Anterior cingulate cortex (tissue), 58 donors: Measurements from ENCODE around the gene NELFB.
A peak's percentile ranks its signal among the peaks of the same experiment; 100 is the strongest.

ENCODE experiments used
- DNase-seq, 58 donors: peaks; one replicate each; lab custom pipeline; 2025; lab: John Stamatoyannopoulos, UW

The NELFB gene

DNA sequence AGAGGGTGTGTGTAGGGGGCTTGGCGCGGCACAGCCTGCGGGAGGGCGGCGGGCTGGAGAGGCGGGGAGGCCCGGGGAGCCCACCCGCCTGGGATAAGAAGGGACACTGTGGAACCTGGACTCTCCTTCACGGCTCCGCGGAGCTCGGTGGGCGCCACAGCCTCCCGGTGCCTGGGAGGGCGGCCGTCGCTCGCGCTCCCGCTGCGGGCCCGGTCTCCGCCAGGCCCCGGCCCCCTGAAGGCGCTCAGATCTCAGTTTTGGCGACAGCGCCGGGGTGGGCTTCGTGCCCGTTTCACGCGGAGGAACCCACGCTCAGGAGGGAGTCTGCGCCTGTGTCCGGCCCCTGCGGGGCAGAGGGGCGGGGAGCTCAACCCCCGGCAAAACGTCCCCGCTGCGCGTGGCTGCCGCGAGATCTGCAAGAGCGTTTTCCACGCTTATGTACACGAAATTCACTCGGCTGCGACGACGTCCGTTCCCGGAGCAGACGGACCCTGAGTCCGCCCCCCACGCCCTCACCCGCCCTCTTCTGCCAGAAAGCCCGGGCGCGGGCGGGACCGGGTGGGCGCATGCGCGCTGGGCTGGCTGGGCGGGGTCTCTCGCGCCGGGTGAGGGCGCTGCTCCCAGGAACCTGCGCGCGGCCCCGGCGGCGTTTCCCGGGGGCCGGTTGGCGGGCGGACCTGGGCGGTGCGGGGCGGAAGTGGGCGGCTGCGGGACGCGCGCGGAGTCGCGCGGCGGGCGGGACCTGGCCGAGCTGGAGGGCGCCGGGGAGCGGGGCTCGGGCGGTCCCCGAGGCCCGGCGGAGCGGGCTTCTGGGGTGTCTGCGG, at the start of gene NELFB:
Gene NELFB, plus strand, starts transcription at position 704 of the 824 bp plus-strand sequence.
- DNase-seq, result peak; percentile 54 to 95 (median 89)

DNA sequence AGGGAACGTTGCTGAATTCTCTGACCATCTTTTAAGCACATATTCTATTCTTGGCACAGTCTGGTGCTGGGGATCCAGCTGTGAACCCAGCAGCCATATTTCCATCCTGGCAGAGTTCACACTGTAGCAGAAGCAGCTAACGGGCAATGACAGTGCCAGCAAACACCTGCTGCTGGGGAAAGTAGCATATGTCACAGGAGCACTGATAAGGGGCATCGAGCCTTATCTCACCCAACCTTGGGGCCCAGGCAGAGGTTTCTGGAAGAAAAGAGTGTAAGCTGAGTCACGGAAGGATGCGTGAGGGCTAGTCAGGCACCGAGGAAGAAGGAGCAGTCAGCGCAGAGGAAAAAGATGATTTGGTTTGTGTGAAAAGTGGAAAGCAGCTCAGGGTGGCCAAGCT, 48.5 kb upstream of the NELFB start:
- no peak for DNase-seq

DNA sequence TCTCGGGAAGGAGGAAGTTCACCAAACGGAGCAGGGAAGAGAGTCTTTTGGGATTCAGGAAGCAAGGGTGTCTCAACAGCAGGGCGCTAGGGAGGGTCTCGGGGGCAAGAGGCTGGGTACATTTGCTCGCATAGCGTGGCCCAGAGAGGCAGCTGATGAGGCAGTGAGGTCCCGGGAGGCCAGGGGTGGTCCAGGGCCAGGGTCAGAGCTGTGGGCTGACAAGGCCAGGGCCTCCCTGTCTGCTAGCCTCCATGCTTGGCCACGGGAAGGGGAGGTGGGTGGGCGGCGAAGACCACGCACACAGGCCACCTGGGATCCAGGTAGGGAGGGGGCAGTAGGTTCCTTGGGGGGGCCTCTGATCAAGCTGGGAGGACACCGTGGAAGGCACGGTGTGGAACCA, 43.6 kb upstream of the NELFB start:
- DNase-seq, result no peak

DNA sequence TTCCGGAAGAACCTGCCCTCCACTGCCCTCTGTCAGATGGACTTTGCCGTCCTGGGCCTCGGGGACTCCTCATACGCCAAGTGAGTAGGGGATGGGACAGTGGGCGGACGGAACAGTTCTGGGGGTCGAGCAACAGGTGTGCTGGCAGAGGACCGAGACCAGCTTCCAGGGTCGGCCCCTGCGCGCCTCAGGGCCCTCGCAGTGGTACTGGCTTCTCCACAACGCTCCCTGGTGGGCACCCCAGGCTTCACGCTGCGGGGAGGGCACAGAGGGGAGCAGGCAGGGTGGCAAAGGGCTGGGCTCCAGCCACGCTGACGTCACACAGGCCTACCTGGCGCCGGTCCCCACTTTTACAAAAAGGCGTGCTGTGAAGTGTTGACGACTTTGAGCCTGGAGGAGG, 42.6 kb upstream of the NELFB start:
- no peak for DNase-seq

DNA sequence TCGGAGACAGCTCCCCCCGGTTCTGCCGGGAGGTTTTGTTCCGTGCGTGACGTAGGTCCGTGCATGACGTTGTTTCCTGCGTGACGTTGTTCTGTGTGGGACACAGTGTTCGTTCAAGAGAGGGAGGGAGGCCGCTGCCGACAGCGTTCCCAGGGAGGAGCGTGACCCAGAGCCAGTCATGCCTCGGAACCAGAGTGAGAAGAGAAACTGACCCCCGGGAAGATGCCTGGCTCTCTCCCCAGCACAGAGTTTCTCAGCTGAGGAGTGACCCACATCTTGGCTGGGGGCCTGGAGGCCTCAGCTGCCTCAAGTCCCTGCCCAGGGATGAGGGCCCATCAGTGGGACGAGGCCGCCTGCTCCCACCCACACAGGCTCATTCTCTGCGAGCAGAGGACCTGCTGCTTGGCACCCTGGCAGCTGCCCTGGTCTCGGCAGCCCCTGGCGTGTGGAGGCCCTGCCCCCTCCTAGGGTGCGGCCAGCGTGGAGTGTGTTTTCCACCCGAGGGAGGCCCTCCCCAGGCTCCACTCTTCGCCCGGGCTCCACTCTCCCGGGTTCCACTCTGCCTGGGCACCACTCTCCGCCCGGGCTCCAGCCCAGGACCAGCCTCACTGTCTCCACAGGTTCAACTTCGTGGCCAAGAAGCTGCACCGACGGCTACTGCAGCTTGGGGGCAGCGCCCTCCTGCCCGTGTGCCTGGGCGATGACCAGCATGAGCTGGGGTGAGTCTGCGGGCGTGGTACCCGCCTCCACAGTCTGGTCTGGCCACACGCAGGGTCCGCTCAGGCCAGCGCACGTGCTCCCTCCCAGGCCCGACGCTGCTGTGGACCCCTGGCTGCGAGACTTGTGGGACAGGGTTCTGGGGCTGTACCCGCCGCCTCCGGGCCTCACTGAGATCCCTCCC, 41.7 kb upstream of the NELFB start:
- DNase-seq, result peak in 10 of 58 donors; percentile 31 to 65 (median 50)

DNA sequence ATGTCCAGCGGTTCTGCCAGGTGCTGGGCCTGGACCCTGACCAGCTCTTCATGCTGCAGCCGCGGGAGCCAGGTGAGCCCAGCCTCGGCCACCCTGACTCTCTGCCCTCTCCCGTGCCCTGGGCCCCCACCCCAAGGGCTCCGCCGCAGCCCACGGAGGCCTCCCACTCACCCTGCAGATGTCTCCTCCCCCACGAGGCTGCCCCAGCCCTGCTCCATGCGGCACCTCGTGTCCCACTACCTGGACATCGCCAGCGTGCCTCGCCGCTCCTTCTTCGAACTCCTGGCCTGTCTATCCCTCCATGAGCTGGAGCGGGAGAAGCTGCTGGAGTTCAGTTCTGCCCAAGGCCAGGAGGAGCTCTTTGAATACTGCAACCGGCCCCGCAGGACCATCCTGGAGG, 40.5 kb upstream of the NELFB start:
- no peak for DNase-seq

DNA sequence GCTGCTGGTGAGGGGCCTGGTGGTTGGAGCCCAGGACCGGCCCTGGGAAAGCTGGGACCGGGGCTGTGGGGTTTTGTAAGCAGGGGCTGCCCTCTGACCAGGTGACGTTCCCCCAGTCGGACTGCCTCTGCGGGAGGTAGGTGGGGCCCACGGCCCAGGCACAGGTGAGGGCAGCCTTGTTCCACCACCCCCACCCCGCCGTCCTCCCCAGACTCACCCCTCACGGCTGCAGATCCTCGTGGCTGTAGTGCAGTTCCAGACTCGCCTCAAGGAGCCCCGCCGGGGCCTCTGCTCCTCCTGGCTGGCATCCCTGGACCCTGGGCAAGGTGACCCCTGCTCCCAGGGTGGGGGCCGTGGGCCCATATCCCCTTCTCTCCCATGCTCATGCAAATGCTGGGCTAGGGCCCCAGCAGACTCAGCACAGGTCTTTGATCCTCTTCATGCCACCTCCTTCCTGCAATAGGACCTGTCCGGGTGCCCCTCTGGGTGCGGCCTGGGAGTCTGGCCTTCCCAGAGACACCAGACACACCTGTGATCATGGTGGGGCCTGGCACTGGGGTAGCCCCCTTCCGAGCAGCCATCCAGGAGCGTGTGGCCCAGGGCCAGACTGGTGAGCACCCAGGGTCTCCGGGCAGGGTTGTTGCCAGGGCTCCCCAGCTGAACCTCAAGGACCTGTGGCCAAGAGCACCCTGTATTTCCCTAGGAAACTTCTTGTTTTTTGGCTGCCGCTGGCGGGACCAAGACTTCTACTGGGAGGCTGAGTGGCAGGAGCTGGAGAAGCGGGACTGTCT, 39.7 kb upstream of the NELFB start:
- DNase-seq, result no peak

DNA sequence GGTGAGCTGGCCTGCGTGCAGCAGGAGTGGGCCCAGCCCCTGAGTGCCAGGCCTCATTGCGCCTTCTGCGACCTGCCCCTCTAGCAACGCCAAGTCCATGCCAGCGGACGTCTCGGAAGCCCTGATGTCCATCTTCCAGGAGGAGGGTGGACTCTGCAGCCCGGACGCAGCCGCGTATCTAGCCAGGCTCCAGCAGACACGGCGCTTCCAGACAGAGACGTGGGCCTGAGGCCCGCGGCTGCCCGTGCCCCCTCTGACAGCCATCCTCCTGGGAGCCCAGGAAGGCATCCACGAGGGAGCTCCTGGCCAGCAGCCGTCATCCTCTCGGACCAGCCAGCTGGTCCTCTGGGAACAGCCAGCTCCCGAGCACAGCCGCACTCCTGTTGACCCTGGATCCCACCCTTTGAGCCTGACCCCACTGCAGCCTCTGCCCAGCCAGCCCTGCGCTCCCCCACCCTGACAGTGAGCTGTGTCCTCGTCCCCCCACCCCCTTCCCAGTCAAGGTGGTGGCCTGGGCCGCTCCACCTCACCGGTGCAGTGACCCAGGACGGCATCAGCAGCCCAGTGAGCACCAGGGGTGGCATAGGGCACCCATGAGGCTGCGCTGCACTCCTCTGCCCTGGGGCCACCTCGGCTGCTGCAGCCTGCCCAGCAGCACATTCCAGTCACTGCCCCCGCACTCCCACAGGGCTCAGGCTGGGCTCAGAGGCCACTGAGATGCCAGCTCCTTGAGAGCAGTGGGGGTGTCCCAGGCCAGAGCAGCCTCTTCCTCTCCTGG, 38.8 kb upstream of the NELFB start:
- DNase-seq, result no peak

DNA sequence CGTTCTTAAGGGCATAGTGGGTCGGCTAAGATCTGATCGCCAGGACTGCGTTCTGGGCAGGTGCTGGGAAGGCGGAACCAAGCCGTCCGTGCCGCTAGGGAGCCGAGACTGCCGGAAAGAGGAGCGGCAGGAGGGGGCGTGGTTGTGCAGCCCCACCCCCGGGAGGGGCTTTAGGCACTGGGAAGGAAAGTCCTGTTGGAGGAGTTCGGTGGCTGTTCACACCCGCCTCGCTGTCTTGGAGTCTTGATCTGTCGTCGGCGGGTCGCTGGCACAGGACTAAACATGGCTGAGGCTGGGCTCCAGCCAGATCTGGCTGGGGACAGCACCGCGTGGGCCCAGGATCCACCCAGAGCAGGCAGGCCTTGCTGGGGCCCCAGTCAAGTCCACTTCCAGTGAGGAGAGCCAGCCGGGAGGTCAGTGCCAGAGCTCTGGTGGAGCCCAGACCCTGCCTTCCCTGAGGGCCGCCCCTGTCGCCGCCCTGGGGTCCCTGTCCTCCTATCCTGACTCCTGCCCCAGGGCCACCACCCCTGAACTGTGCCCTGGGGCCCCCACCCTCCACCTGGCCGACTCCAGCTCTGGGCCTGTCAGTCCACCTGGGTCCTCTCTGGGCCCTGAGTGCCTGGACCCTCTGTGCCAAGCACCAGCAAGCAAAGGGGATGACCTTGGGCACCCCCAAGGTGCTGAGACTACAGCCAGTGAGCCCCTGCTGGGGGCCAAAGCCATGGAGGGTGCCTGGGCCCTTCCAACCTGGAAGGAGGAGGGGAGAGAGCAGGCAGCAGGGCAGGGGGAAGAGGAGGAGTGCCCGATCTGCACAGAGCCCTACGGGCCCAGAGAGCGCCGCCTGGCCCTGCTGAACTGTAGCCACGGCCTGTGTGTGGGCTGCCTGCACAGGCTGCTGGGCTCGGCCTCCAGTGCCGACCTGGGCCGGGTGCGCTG, 37.6 kb upstream of the NELFB start:
- peak in 11 of 58 donors; percentile 13 to 55 (median 28) for DNase-seq

DNA sequence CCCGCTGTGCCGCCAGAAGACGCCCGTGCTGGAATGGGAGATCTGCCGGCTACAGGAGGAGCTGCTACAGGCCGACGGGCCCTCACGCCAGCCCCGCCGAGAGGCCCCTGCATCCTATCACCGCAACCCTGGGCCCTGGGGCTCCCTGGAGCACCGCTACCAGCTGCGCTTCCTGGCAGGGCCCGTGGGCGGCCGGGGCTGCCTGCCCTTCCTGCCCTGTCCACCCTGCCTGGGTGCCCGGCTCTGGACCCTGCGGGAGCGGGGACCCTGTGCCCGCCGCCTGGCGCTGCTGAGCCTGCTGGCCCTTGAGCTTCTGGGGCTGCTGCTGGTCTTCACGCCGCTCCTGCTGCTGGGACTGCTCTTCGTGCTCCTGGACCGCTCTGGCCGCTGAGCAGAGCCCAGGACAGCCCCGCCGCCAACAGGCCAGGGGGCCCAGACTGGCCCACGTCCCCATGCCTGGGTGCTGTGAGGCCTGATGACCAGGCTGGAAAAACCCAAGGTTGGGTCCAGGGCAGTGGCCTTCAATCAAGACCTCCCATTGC, 36.8 kb upstream of the NELFB start:
- DNase-seq, result no peak

DNA sequence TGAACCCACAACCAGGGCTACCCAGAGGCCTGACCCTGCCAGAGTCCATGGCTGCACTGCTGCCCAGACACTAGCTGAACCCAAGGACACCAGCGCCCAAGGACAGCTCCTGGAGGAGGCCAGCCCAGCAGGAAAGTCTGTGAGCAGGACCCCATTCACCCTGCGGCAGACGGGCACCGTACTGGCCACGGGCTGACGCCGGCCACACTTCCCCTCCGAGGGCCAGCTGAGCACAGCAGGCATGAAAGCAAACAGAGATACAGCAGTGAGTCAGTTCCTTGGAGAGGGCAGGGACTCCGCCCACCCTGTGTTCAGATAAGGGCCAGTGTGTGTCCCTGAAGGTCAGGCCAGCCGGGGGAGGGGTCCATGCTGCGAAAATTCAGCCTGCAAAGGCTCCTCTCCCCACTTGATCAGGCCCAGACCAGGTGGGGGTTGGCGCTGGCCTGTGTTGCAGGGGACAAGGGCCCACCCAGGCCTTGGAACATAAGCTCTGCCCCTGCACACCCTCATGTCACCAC, 36.3 kb upstream of the NELFB start:
- no peak for DNase-seq

DNA sequence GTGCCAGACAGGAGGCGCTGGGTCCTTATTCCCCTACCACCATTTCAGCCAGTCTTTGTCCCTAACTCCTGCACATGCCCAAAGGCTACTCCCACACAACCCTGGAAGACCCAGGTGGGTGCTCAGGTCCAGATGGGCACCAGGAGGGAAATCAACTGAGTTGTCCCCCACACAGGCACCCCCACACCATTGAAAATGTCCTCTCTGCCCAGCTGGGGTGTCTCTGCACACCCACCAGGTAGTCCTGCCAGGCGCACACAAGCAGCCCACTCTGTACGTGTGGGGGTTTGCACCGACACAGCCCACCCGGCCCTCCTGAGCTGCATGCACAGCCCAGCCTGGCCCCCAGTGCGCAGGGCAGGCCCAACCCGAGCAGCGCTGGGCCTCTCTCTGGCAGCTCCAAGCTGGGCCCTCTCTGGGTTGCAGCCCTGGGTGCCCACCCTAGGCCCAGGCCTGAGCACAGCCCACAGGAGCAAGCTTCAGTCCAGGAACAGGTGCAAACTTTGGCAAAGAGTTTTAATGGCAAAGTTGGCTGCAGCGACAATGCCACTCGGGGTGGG, 35.3 kb upstream of the NELFB start:
- no peak for DNase-seq

DNA sequence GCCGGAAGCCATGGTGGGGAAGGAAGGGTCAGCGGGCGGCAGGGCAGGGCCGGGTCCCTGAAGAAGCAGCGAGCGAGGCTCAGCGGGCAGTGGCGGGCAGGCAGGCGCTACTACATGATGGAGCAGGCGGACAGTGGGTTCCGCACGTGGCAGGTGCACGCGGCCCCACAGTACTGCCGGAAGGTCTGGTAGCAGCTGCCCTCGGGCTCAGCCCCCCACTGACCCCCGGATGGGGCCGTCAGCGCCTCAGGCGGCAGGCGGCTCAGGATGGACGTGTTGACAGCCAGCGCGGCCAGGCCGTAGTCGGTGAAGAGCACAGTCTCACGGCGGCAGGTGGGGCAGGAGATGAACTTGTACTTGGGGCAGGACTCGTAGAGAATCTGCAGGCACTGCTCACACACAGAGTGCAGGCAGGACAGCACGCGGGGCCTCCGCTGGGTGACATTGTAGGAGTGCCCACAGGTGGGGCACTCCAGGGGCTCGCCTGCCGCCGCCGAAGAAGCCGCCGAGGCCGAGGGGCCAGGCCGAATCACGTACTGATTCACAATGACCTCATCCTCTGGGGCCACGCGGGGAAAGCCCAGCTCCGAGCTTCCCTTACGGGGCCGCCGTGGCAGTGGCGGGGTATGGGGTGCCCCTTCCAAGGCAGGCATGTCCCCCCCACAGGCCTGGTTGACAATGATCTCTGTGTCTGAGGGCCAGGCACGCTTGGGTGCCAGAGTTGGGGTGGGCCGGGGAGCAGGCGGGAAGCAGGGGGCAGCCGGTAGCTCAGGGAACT, 34.6 kb upstream of the NELFB start:
- DNase-seq, result no peak

DNA sequence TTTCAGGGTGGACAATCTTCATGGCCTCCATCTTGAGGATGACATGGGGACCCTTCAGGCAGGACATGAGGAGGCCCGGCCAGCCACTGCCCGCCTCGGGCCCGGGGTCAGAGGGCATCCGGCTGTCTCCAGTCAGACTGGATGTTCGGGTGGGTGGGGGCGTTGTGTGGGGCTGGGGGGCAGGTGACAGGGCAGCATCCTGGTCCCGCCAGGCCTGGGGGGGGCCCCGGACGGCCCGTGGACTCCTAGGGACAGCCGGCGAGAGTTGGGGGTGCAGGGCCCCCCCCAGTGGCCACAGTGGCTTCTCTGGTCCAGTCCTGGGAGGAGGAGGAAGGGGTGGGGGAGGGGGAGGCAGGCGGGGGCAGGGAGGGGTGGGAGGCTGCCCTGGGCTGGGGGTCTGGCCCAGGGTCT, 34.0 kb upstream of the NELFB start:
- DNase-seq, result no peak

DNA sequence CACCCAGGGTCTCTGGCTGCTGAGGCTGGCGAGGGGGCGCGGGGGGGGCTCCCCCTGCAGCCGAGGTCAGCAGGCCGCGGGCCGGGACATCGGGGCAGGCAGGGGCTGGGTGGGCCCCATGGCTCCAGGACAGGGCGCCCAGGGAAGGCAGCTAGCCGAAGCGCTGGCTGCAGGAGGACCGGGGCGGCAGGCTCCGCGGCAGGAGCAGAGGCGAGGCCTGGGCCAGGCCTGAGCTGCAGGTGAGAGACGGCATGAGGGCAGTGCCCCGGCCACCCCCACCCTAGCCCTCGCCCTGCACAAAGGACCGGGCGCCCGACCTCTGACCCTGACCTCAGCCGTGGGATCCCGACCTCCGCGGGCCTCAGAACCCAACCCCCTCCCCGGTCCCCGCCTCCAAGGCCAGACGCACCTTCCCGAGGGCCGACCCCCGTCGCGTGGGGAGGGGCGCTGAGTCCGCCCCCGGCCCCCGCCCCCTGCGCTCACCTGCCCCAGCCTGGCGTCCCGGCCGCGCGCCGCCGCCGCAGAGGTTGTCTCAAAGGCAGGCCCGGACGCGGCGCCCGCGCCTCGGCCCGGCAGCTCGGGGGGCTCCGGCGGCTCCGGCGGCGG, 33.5 kb upstream of the NELFB start:
- no peak for DNase-seq

DNA sequence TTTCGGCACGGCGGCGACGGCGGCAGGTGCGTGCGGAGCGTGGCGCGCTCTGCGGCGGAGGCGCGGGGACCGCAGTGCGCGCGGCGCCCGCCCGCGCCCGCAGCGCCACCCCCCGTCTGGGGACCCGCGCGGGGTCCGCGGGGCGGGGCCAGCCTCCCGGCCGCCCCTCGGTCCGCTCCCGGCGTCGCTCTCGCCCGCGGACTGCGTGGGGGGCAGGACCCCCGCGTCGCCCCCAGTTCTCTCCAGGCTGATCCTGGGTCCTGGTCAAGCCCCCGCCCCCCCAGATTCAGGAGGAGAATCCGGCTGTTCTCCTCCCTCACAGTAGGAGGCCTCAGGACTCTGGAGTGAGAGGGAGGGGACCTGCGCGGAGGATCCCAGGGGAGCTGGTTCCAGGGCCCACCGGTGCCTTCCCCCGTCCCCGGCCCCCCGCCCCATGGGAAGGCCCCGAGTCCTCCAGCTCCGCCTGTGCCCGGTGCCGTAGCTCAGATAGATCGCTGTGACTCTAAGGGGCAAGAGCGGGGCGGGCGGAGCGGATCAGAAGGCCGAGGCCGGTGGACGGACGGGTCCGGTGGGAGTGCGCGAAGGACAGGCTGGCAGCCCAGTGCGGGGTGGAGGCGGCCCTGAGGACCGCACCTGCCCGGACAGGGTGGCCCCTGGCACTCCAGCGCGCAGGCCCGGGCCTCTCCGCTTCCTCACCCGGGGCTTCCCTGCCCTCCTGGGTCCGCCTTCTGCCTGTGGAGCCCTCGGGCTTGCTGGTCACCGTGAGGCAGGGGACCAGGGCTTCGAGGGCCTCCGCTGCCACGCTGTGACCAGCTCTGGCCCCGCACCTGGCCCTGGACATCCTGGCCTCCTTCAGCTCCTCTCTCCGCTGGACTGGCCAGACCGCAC, 32.7 kb upstream of the NELFB start, which contains the start of gene RNF208:
Gene RNF208, minus strand, starts transcription at position 51 of the 888 bp plus-strand sequence. CDS start 1,028 bp downstream, outside the sequence.
- DNase-seq, result peak in 10 of 58 donors; percentile 15 to 71 (median 42)
